H9 (cell line): Measurements from ENCODE around the gene FAM217B. TPM values are rescaled to one million over a fixed set of nuclear protein-coding genes. Genes with fewer than 3 reads are reported as not detected.
"Not testable (repeated sequence)": the region's sequence is repeated elsewhere in the genome, so short reads cannot be mapped to it uniquely, and the experiment has no call there.

Experiments used
- DNase-seq: peaks from one replicate; pipeline ENCODE4 v3.0.0-alpha.2; 2017
- H2AFZ ChIP-seq: one replicate; pipeline ENCODE4 v1.6.1; 2013; ENCODE audit warnings: mild to moderate bottlenecking, low read length, control low read depth, moderate library complexity
- H2AK5ac ChIP-seq: 2 replicates; pipeline ENCODE4 v1.6.1; 2013; ENCODE audit warnings: low read length, control low read depth, mixed read lengths; ENCODE audit not compliant: insufficient read length
- H2BK120ac ChIP-seq: one replicate; pipeline ENCODE4 v1.6.1; 2013; ENCODE audit warnings: low read depth, mild to moderate bottlenecking, low read length, control low read depth, inconsistent platforms; ENCODE audit not compliant: poor library complexity, severe bottlenecking
- H2BK12ac ChIP-seq: 2 replicates; pipeline ENCODE4 v1.6.1; 2013; ENCODE audit warnings: low read length, control low read depth, mixed read lengths, low read depth; ENCODE audit not compliant: insufficient read length
- H2BK15ac ChIP-seq: 2 replicates; pipeline ENCODE4 v1.6.1; 2013; ENCODE audit warnings: low read depth, low read length, control low read depth
- H2BK20ac ChIP-seq: one replicate; pipeline ENCODE4 v1.6.1; 2013; ENCODE audit warnings: low read depth, mild to moderate bottlenecking, low read length, control low read depth, inconsistent platforms; ENCODE audit not compliant: poor library complexity, severe bottlenecking
- H2BK5ac ChIP-seq: 2 replicates; pipeline ENCODE4 v1.6.1; 2013; ENCODE audit warnings: low read length, control low read depth, mixed read lengths; ENCODE audit not compliant: insufficient read length
- H3K14ac ChIP-seq: 2 replicates; pipeline ENCODE4 v1.6.1; 2013; ENCODE audit warnings: low read length, control low read depth; ENCODE audit not compliant: insufficient read depth
- H3K18ac ChIP-seq: 2 replicates; pipeline ENCODE4 v1.6.1; 2013; ENCODE audit warnings: low read depth, mild to moderate bottlenecking, mixed read lengths, low read length, control low read depth; ENCODE audit not compliant: insufficient read length
- H3K23ac ChIP-seq: 2 replicates; pipeline ENCODE4 v1.6.1; 2013; ENCODE audit warnings: low read length, control low read depth, mixed read lengths, low read depth; ENCODE audit not compliant: insufficient read length
- H3K23me2 ChIP-seq: 2 replicates; pipeline ENCODE4 v1.6.1; 2013; ENCODE audit warnings: low read depth, mild to moderate bottlenecking, mixed read lengths, low read length, control low read depth; ENCODE audit not compliant: insufficient read length, poor library complexity, severe bottlenecking
- H3K27ac ChIP-seq: 2 replicates; pipeline ENCODE4 v1.5.1; 2013; ENCODE audit warnings: low read length, control low read depth, mixed read lengths, low read depth; ENCODE audit not compliant: insufficient read length
- H3K27me3 ChIP-seq: 2 replicates; pipeline ENCODE4 v1.6.1; 2013; ENCODE audit warnings: low read length, control low read depth, inconsistent platforms; ENCODE audit not compliant: insufficient read depth
- H3K4ac ChIP-seq: 2 replicates; pipeline ENCODE4 v1.6.1; 2013; ENCODE audit warnings: low read depth, mild to moderate bottlenecking, control low read depth, inconsistent platforms, low read length, moderate library complexity
- H3K4me1 ChIP-seq: 2 replicates; pipeline ENCODE4 v1.6.1; 2013; ENCODE audit warnings: low read length, control low read depth, inconsistent platforms; ENCODE audit not compliant: insufficient read depth
- H3K4me2 ChIP-seq: 2 replicates; pipeline ENCODE4 v1.6.1; 2013; ENCODE audit warnings: low read length, control low read depth, mixed read lengths; ENCODE audit not compliant: insufficient read length, insufficient read depth
- H3K56ac ChIP-seq: 2 replicates; pipeline ENCODE4 v1.6.1; 2013; ENCODE audit warnings: low read depth, mild to moderate bottlenecking, mixed read lengths, low read length, control low read depth; ENCODE audit not compliant: insufficient read length
- H3K79me1 ChIP-seq: 2 replicates; pipeline ENCODE4 v1.6.1; 2013; ENCODE audit warnings: low read depth, mild to moderate bottlenecking, moderate library complexity, low read length, control low read depth, inconsistent platforms; ENCODE audit not compliant: insufficient read depth, poor library complexity, severe bottlenecking
- H3K79me2 ChIP-seq: 2 replicates; pipeline ENCODE4 v1.6.1; 2013; ENCODE audit warnings: low read length, control low read depth, inconsistent platforms; ENCODE audit not compliant: insufficient read depth
- H3K9ac ChIP-seq: 2 replicates; pipeline ENCODE4 v1.6.1; 2013; ENCODE audit warnings: low read length, control low read depth, mixed read lengths; ENCODE audit not compliant: insufficient read length; ENCODE audit errors: extremely low read depth
- H3K9me3 ChIP-seq: one replicate; pipeline ENCODE4 v1.6.1; 2013; ENCODE audit warnings: low read depth, low read length, inconsistent platforms; ENCODE audit not compliant: control insufficient read depth
- H3T11ph ChIP-seq: one replicate; pipeline ENCODE4 v1.6.1; 2013; ENCODE audit warnings: mild to moderate bottlenecking, low read length, control low read depth, inconsistent platforms
- H4K20me1 ChIP-seq: one replicate; pipeline ENCODE4 v1.6.1; 2013; ENCODE audit not compliant: control insufficient read depth, insufficient read length, insufficient read depth
- H4K5ac ChIP-seq: 2 replicates; pipeline ENCODE4 v1.6.1; 2013; ENCODE audit warnings: low read depth, mild to moderate bottlenecking, mixed read lengths, low read length, control low read depth; ENCODE audit not compliant: insufficient read length
- H4K8ac ChIP-seq: replicated peaks from 2 replicates; pipeline ENCODE4 v1.6.1; 2013; ENCODE audit warnings: low read length, control low read depth, mixed read lengths, low read depth; ENCODE audit not compliant: insufficient read length
- H4K91ac ChIP-seq: 2 replicates; pipeline ENCODE4 v1.6.1; 2013; ENCODE audit warnings: low read depth, mild to moderate bottlenecking, moderate library complexity, mixed read lengths, low read length, control low read depth; ENCODE audit not compliant: insufficient read length
- H3K27ac Mint-ChIP-seq, 3 experiments: 2 replicates in 2 of 3; 3 replicates in 1 of 3; pipeline ENCODE4 v1.8.0; 2020 to 2021; ENCODE audit warnings: mixed read lengths in 3 of 3, mild to moderate bottlenecking in 1 of 3, moderate library complexity in 1 of 3
- H3K27me3 Mint-ChIP-seq: 2 replicates; pipeline ENCODE4 v1.8.0; 2021; ENCODE audit warnings: low read depth, mild to moderate bottlenecking, moderate library complexity, mixed read lengths
- H3K36me3 Mint-ChIP-seq, 3 experiments: 2 replicates in 2 of 3; 3 replicates in 1 of 3; pipeline ENCODE4 v1.8.0; 2020 to 2021; ENCODE audit warnings: low read depth in 3 of 3, mixed read lengths in 3 of 3; ENCODE audit not compliant: insufficient read depth in 1 of 3
- H3K4me1 Mint-ChIP-seq, 2 experiments: 2 replicates each; pipeline ENCODE4 v1.8.0; 2020; ENCODE audit warnings: mixed read lengths in 2 of 2
- H3K4me3 Mint-ChIP-seq, 2 experiments: 2 replicates in 1 of 2; 3 replicates in 1 of 2; pipeline ENCODE4 v1.8.0; 2020 to 2021; ENCODE audit warnings: mild to moderate bottlenecking in 2 of 2, mixed read lengths in 2 of 2, moderate library complexity in 1 of 2
- H3K9me3 Mint-ChIP-seq, 2 experiments: 2 replicates in 1 of 2; 3 replicates in 1 of 2; pipeline ENCODE4 v1.8.0; 2020; ENCODE audit warnings: mild to moderate bottlenecking in 2 of 2, mixed read lengths in 2 of 2, moderate library complexity in 1 of 2
- CTCF ChIP-seq: fragments of 200-600 bp; sonication (generic); conservative IDR thresholded peaks from 3 replicates; pipeline ENCODE4 v1.8.0; 2021; ENCODE audit warnings: antibody characterized with exemption, mild to moderate bottlenecking
- WGBS: extraction: QIAGEN DNeasy Blood & Tissue Kit; methylation state at CpG from one replicate; pipeline ENCODE4 v1.1.7; 2013; ENCODE audit warnings: missing lambda C conversion rate, low lambda C conversion rate, mixed read lengths; ENCODE audit not compliant: insufficient read length; ENCODE audit errors: extremely low coverage; 5-methylcytosine and 5-hydroxymethylcytosine counted together
- total RNA-seq: library from RNA; stranded (reverse); gene quantifications from 2 replicates; pipeline ENCODE4 v1.2.1, GENCODE V29; 2021

FAM217B gene
- total RNA-seq, 1 experiment from 2014 or later, result 24.5 TPM

DNA sequence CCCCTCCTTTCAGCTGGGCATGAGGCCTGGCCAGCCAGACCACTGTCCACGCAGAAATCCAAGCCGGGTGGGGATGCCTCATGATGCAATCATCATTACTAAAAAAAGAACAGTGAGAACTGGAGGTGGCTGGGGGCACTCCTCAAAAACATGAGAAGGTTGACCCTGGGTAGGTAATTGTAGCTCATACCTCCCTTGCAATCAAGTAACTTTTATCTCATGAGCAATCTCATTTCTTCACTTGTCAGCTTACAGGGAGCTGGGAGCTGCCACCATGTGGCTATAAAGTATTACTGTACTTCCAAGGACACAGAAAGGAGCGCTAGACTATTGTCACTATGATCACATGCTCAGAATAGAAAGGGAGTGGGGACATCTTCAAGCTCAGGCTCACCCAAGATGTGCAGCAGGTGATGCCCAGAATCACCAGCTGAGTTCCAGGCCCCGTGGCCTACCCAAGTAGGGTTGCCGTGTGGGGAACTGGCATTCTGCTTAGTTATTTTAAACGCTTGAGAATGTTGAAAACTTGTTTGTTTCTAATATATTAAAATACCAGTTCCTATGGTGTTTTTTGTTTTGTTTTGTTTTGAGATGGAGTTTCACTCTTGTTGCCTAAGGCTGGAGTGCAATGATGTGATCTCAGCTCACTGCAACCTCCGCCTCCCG is 15.1 kb downstream of the FAM217B start:
- Mint-ChIP-seq H3K36me3 (no peaks in the 10 kb centered on the region), H3K27me3 (peaks cover 2% of the 10 kb centered on the region; the same call in 1 of the 2 replicates), H3K27ac (no peak overlapping the region), H3K4me1 (peaks cover 0 to 8% of the 10 kb centered on the region in 2 experiments; a peak in 3 of 4 replicates), H3K4me3 (no peak overlapping the region), H3K9me3 (no peaks in the 10 kb centered on the region)
- Histone ChIP-seq H4K20me1 (no peaks in the 10 kb centered on the region), H4K5ac (no peak overlapping the region), H3K23me2 (peaks cover 3% of the 10 kb centered on the region), H3K27me3 (no peaks in the 10 kb centered on the region), H3K23ac (no peak overlapping the region), H3K9ac (no peak overlapping the region), H2BK5ac (no peak overlapping the region), H3K4me1 (no peaks in the 10 kb centered on the region), H3K79me2 (no peaks in the 10 kb centered on the region), H3K14ac (no peak overlapping the region), H4K8ac (no peak overlapping the region), H3K79me1 (no peaks in the 10 kb centered on the region), H3K9me3 (no peaks in the 10 kb centered on the region), H2BK20ac (no peak overlapping the region), H4K91ac (no peak overlapping the region), H2BK15ac (no peak overlapping the region), H2BK120ac (no peak overlapping the region), H2BK12ac (no peak overlapping the region), H3K18ac (no peak overlapping the region), H2AFZ (no peak overlapping the region), H3K4me2 (no peak overlapping the region), H3K4ac (no peak overlapping the region), H3T11ph (no peak overlapping the region), H2AK5ac (no peak overlapping the region), H3K27ac (no peak overlapping the region), H3K56ac (no peak overlapping the region)
- WGBS, result no CpG with 5 or more reads among the region's 8 CpGs
- no peak for DNase-seq
- peak; percentile 49; the same call in 2 of the 3 replicates for TF ChIP-seq CTCF

DNA sequence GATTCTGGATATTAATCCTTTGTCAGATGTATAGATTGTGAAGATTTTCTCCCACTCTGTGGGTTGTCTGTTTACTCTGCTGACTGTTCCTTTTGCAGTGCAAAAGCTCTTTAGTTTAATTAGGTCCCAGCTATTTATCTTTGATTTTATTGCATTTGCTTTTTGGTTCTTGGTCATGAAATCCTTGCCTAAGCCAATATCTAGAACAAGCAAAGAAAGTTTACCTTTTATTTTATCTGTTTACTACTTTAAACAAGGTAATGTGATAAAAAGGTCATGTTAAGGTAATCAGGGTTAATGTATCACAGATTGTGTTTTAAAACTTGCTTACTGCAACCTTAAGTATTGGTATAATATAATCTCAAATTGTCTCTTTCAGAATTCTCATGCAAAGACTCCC is 17.4 kb downstream of the FAM217B start:
- H3K9ac ChIP-seq, DNase-seq, H4K91ac ChIP-seq, H2AK5ac ChIP-seq, H2BK5ac ChIP-seq, H4K20me1 ChIP-seq, H3K56ac ChIP-seq, H3K4me3 Mint-ChIP-seq, H3K4ac ChIP-seq, H3K18ac ChIP-seq, H4K5ac ChIP-seq, H3K9me3 ChIP-seq, H3K27ac ChIP-seq, H3K23ac ChIP-seq, H3K27ac Mint-ChIP-seq, H3K36me3 Mint-ChIP-seq, H3K79me2 ChIP-seq, H3K27me3 ChIP-seq, H3K23me2 ChIP-seq, H3K14ac ChIP-seq, H2BK15ac ChIP-seq, H3T11ph ChIP-seq, H3K79me1 ChIP-seq, H2BK12ac ChIP-seq, H3K4me1 Mint-ChIP-seq, H3K4me2 ChIP-seq, H3K27me3 Mint-ChIP-seq, H2BK20ac ChIP-seq, H4K8ac ChIP-seq, H2AFZ ChIP-seq, H2BK120ac ChIP-seq, H3K9me3 Mint-ChIP-seq, H3K4me1 ChIP-seq: not testable (repeated sequence)
